ENCODE measurements around the gene POLR1D.

DNA sequence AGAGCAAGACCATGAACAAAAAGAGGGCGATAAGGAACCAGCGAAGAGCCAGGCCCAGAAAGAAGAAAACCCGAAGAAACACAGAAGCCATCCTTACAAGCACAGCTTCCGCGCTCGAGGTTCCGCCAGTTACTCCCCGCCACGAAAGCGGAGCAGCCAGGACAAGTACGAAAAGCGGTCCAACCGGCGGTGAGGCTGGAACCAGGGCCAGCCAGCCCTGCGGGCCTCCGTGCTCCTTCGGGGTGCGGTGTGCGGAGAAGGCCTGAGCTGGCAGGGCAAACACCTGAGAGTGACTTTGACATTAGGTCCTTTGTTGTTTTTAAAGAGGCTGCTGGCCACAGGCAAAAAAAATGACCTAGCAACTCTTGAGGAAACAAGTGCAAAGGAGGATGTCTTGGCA, 44.1 kb downstream of the POLR1D start:
- no peak for TF ChIP-seq POLR2A (IDR thresholded peaks at IDR 0.05)
- TF ChIP-seq POLR2AphosphoS5 (IDR thresholded peaks at IDR 0.05) = no peak
- TF ChIP-seq CTCF (IDR thresholded peaks at IDR 0.05) = no peak
- no peak for TF ChIP-seq EP300 (IDR thresholded peaks at IDR 0.05)
